Progenitor cell of endocrine pancreas (in vitro differentiated cells): Measurements from ENCODE around the gene KRTAP9-4. TPM values are rescaled to one million over a fixed set of nuclear protein-coding genes. Genes with fewer than 3 reads are reported as not detected.

Experiments used
- DNase-seq: peaks from one replicate; pipeline ENCODE4 v3.0.0; 2021; ENCODE audit warnings: low spot score; ENCODE audit not compliant: unreplicated experiment
- H3K27ac Mint-ChIP-seq: 2 replicates; pipeline ENCODE4 v1.8.0; 2021; ENCODE audit warnings: mild to moderate bottlenecking, moderate library complexity, mixed read lengths
- H3K27me3 Mint-ChIP-seq: 2 replicates; pipeline ENCODE4 v1.8.0; 2021; ENCODE audit warnings: mixed read lengths
- H3K36me3 Mint-ChIP-seq: 2 replicates; pipeline ENCODE4 v1.8.0; 2022; ENCODE audit warnings: mixed read lengths; ENCODE audit not compliant: insufficient read depth
- H3K4me1 Mint-ChIP-seq: 2 replicates; pipeline ENCODE4 v1.8.0; 2021; ENCODE audit warnings: low read depth, mixed read lengths
- H3K4me3 Mint-ChIP-seq: 2 replicates; pipeline ENCODE4 v1.8.0; 2021; ENCODE audit warnings: low read depth, mild to moderate bottlenecking, moderate library complexity, mixed read lengths
- H3K9me3 Mint-ChIP-seq: 2 replicates; pipeline ENCODE4 v1.8.0; 2021; ENCODE audit warnings: low read depth, mixed read lengths
- total RNA-seq: library from RNA; stranded (reverse); gene quantifications from 2 replicates; pipeline ENCODE4 v1.2.1, GENCODE V29; 2021
- TF ChIP-seq, protein P1 (sequence below): fragments of 200-600 bp; sonication (generic); IDR thresholded peaks from one replicate; pipeline ENCODE4 v1.5.0; 2021; ENCODE audit warnings: antibody characterized with exemption, mild to moderate bottlenecking; ENCODE audit not compliant: unreplicated experiment

KRTAP9-4 gene
- total RNA-seq, 1 donor from 2014 or later = not detected

DNA sequence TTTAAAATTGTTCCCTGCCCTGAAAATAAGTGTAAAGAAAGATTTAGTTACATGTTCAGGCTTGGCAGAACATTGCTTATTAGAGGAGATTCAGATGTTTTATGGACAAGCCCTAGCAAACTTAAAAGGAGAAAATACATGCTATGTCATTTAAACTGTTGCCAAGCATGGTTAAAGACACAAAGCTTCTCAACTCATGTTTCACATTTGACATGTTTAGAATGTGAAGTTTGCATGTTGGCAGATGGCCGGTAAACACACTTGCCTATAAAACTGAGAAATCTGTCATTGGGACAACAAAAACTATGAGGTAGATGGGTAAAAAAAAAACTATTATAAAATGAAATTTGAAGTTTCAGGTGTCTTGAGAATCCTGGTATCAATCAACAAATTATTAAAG is 47.4 kb downstream of the KRTAP9-4 start:
- Mint-ChIP-seq H3K4me3 (no peak overlapping the region), H3K36me3 (no peaks in the 10 kb centered on the region), H3K9me3 (no peaks in the 10 kb centered on the region), H3K27ac (no peak overlapping the region), H3K4me1 (no peaks in the 10 kb centered on the region), H3K27me3 (no peaks in the 10 kb centered on the region)
- no peak for DNase-seq
- TF ChIP-seq, protein P1, sequence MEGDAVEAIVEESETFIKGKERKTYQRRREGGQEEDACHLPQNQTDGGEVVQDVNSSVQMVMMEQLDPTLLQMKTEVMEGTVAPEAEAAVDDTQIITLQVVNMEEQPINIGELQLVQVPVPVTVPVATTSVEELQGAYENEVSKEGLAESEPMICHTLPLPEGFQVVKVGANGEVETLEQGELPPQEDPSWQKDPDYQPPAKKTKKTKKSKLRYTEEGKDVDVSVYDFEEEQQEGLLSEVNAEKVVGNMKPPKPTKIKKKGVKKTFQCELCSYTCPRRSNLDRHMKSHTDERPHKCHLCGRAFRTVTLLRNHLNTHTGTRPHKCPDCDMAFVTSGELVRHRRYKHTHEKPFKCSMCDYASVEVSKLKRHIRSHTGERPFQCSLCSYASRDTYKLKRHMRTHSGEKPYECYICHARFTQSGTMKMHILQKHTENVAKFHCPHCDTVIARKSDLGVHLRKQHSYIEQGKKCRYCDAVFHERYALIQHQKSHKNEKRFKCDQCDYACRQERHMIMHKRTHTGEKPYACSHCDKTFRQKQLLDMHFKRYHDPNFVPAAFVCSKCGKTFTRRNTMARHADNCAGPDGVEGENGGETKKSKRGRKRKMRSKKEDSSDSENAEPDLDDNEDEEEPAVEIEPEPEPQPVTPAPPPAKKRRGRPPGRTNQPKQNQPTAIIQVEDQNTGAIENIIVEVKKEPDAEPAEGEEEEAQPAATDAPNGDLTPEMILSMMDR = no peak

DNA sequence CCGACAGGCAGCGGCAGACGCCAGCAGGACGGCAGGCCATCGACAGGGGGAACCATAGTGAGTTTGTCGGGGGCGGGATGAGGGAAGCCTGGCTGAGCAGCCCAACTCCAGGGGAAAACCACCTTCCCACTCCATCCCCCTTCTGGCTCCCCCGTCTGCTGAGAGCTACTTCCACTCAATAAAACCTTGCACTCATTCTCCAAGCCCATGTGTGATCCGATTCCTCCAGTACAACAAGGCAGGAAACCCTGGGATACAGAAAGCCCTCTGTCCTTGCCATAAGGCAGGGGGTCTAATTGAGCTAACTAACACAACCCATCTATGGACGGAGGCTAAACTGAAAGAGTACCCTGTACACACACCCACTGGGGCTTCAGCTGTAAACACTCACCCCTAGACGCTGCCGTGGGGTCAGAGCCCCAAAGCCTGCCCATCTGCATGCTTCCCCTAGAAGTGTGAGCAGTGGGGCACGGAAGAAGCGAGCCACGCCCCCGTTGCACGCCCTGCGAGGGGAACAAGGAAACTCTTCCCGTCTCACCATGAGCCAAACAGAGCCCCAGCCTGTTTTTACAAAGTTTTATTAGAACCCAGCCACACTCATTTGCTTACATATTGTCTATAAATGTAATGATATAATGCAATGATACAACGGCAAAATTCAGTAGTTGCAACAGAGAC is 49.1 kb downstream of the KRTAP9-4 start:
- no peaks in the 10 kb centered on the region for H3K9me3 Mint-ChIP-seq
- H3K4me1 Mint-ChIP-seq = no peaks in the 10 kb centered on the region
- H3K27me3 Mint-ChIP-seq = no peaks in the 10 kb centered on the region
- H3K4me3 Mint-ChIP-seq = no peak overlapping the region
- H3K27ac Mint-ChIP-seq = no peak overlapping the region
- no peaks in the 10 kb centered on the region for H3K36me3 Mint-ChIP-seq
- TF ChIP-seq, protein P1 = no peak
- DNase-seq = no peak

Other genes starting within 250 kb of the KRTAP9-4 start
- not detected in 2 replicates for gene KRTAP3-2, start 249.8 kb upstream of the KRTAP9-4 start, total RNA-seq
- gene KRTAP3-1, start 240.6 kb upstream of the KRTAP9-4 start, total RNA-seq = not detected in 2 replicates
- not detected in 2 replicates for gene KRTAP1-5, start 222.5 kb upstream of the KRTAP9-4 start, total RNA-seq
- gene KRTAP1-4, start 219.5 kb upstream of the KRTAP9-4 start, total RNA-seq = not detected in 2 replicates
- not detected in 2 replicates for gene KRTAP1-3, start 214.8 kb upstream of the KRTAP9-4 start, total RNA-seq
- not detected in 2 replicates for gene KRTAP1-1, start 208.2 kb upstream of the KRTAP9-4 start, total RNA-seq
- not detected in 2 replicates for gene KRTAP2-1, start 202.4 kb upstream of the KRTAP9-4 start, total RNA-seq
- gene KRTAP2-2, start 194.5 kb upstream of the KRTAP9-4 start, total RNA-seq = not detected in 2 replicates
- not detected in 2 replicates for gene KRTAP2-3, start 189.6 kb upstream of the KRTAP9-4 start, total RNA-seq
- not detected in 2 replicates for gene KRTAP2-4, start 183.8 kb upstream of the KRTAP9-4 start, total RNA-seq
- gene KRTAP4-7, start 165.5 kb upstream of the KRTAP9-4 start, total RNA-seq = not detected in 2 replicates
- gene KRTAP4-8, start 151.5 kb upstream of the KRTAP9-4 start, total RNA-seq = not detected in 2 replicates
- gene KRTAP4-16, start 147.5 kb upstream of the KRTAP9-4 start, total RNA-seq = not detected in 2 replicates
- gene KRTAP4-9, start 144.3 kb upstream of the KRTAP9-4 start, total RNA-seq = not detected in 2 replicates
- gene KRTAP4-11, start 131.3 kb upstream of the KRTAP9-4 start, total RNA-seq = not detected in 2 replicates
- not detected in 2 replicates for gene KRTAP4-12, start 125.5 kb upstream of the KRTAP9-4 start, total RNA-seq
- not detected in 2 replicates for gene KRTAP4-6, start 109.1 kb upstream of the KRTAP9-4 start, total RNA-seq
- gene KRTAP4-5, start 99.9 kb upstream of the KRTAP9-4 start, total RNA-seq = not detected in 2 replicates
- not detected in 2 replicates for gene KRTAP4-4, start 88.9 kb upstream of the KRTAP9-4 start, total RNA-seq
- not detected in 2 replicates for gene KRTAP4-3, start 81.5 kb upstream of the KRTAP9-4 start, total RNA-seq
- gene KRTAP4-2, start 71.5 kb upstream of the KRTAP9-4 start, total RNA-seq = not detected in 2 replicates
- not detected in 2 replicates for gene KRTAP4-1, start 64.8 kb upstream of the KRTAP9-4 start, total RNA-seq
- gene KRTAP9-1, start 59.8 kb upstream of the KRTAP9-4 start, total RNA-seq = not detected in 2 replicates
- gene KRTAP9-2, start 23.0 kb upstream of the KRTAP9-4 start, total RNA-seq = not detected in 2 replicates
- gene KRTAP9-3, start 17.2 kb upstream of the KRTAP9-4 start, total RNA-seq = not detected in 2 replicates
- gene KRTAP9-8, start 11.7 kb upstream of the KRTAP9-4 start, total RNA-seq = not detected in 2 replicates
- gene KRTAP9-9, start 5.7 kb downstream of the KRTAP9-4 start, total RNA-seq = not detected in 2 replicates
- gene KRTAP9-6, start 15.7 kb downstream of the KRTAP9-4 start, total RNA-seq = not detected in 2 replicates
- gene KRTAP9-7, start 26.0 kb downstream of the KRTAP9-4 start, total RNA-seq = not detected in 2 replicates
- gene KRTAP29-1, start 53.2 kb downstream of the KRTAP9-4 start, total RNA-seq = not detected in 2 replicates
- not detected in 2 replicates for gene KRTAP16-1, start 59.6 kb downstream of the KRTAP9-4 start, total RNA-seq
- gene KRTAP17-1, start 66.0 kb downstream of the KRTAP9-4 start, total RNA-seq = not detected in 2 replicates
- not detected in 2 replicates for gene KRT33A, start 101.1 kb downstream of the KRTAP9-4 start, total RNA-seq
- not detected in 2 replicates for gene KRT33B, start 120.1 kb downstream of the KRTAP9-4 start, total RNA-seq
- gene KRT34, start 132.6 kb downstream of the KRTAP9-4 start, total RNA-seq = not detected in 2 replicates
- not detected in 2 replicates for gene KRT31, start 147.9 kb downstream of the KRTAP9-4 start, total RNA-seq
- gene KRT37, start 174.9 kb downstream of the KRTAP9-4 start, total RNA-seq = not detected in 2 replicates
- gene KRT38, start 191.3 kb downstream of the KRTAP9-4 start, total RNA-seq = not detected in 2 replicates
- not detected in 2 replicates for gene KRT32, start 217.7 kb downstream of the KRTAP9-4 start, total RNA-seq
- gene KRT35, start 231.5 kb downstream of the KRTAP9-4 start, total RNA-seq = not detected in 2 replicates
- gene KRT36, start 240.2 kb downstream of the KRTAP9-4 start, total RNA-seq = not detected in 2 replicates